Right lobe of liver (tissue), 6 donors: ENCODE measurements around the gene PAN3. TPM values are rescaled to one million over a fixed set of nuclear protein-coding genes. Genes with fewer than 3 reads are reported as not detected.

Experiments
- ATAC-seq, 4 donors: fragments of 200-7000 bp; cut with Tn5 transposase; one replicate each; pipeline ENCODE4 v1.9.1; 2020; ENCODE audit warnings: mild to moderate bottlenecking in 4 of 4, moderate library complexity in 4 of 4
- DNase-seq, 3 donors: peaks; one replicate each; pipeline ENCODE4 v3.0.0-alpha.2; 2020
- H3K27ac ChIP-seq, 3 donors: fragments of 200-600 bp; one replicate each; pipeline ENCODE4 v1.8.0; 2022
- H3K27me3 ChIP-seq, 2 donors: fragments of 200-600 bp; one replicate each; pipeline ENCODE4 v1.8.0; 2022
- H3K36me3 ChIP-seq, 4 donors: fragments of 200-600 bp; sonication (generic) in 1 of 4; one replicate each; pipeline versions ENCODE4 v1.5.1 to v1.8.0; 2017 to 2022; ENCODE audit warnings: control low read depth in 1 of 4
- H3K4me1 ChIP-seq, 4 donors: fragments of 200-600 bp; sonication (generic) in 1 of 4; one replicate each; pipeline versions ENCODE4 v1.5.1 to v1.8.0; 2017 to 2022; ENCODE audit warnings: control low read depth in 1 of 4
- H3K4me3 ChIP-seq, 3 donors: fragments of 200-600 bp; one replicate each; pipeline ENCODE4 v1.8.0; 2022
- H3K9me3 ChIP-seq, 4 donors: fragments of 200-600 bp; sonication (generic) in 1 of 4; one replicate each; pipeline versions ENCODE4 v1.5.1 to v1.8.0; 2017 to 2022; ENCODE audit warnings: control low read depth in 1 of 4
- CTCF ChIP-seq, 4 donors: fragments of 200-600 bp in 3 of 4; fragments of 450-650 bp in 1 of 4; IDR thresholded peaks; one replicate each; pipeline versions ENCODE4 v1.5.1 to v1.8.0; 2016 to 2022; ENCODE audit warnings: antibody characterized with exemption in 4 of 4, mild to moderate bottlenecking in 2 of 4
- POLR2A ChIP-seq: fragments of 450-650 bp; IDR thresholded peaks from one replicate; pipeline ENCODE4 v1.6.1; 2017; ENCODE audit warnings: antibody characterized with exemption, mild to moderate bottlenecking
- WGBS: methylation state at CpG from one replicate; pipeline ENCODE4 v1.1.6; 2018; ENCODE audit warnings: low coverage, low lambda C conversion rate; ENCODE audit not compliant: insufficient coverage; ENCODE audit errors: missing lambda C conversion rate; 5-methylcytosine and 5-hydroxymethylcytosine counted together
- intact Hi-C, 2 donors: fragments of 100-400 bp; cut with DNase I; formaldehyde crosslinking; loops; one replicate each; pipeline versions ENCODE4 v1.11.2 to v1.14.1; 2022
- total RNA-seq, 6 experiments: library from RNA; depleted of rRNA in 2 of 6; stranded (reverse); fragments of >200 nt in 2 of 6; fragmentation: NEBNext Ultra II Directional in 3 of 6; extraction: Animal tissue kit (Norgen Biotek cat#: 25700) in 3 of 6; gene quantifications; one replicate each; pipeline versions ENCODE4 v1.1.0 to v1.2.4, GENCODE V29; 2016 to 2023
- donor health status: DM: no; HTN: yes; CAD: no.
- donor health status: DM: no; HTN: no; CAD: no.
- donor health status: DM: no; HTN: no; CAD: no.
- donor health status: DM: no; HTN: yes; CAD: no.
- donor health status: DM: no; HTN: yes; CAD: no.

The PAN3 gene
- total RNA-seq, 6 experiments from 2014 or later, result 7.0 to 12.5 (median 10.2) TPM

- intact Hi-C loops, result no loop called here
- ATAC-seq, result no peak
- Histone ChIP-seq H3K4me1 (no peaks in the 10 kb centered on the region), H3K27me3 (no peaks in the 10 kb centered on the region), H3K36me3 (no peaks in the 10 kb centered on the region), H3K27ac (no peak overlapping the region), H3K9me3 (no peaks in the 10 kb centered on the region), H3K4me3 (no peak overlapping the region)
- 64% methylated on average over 11 of the region's 11 CpGs for WGBS
- DNase-seq, result no peak
- TF ChIP-seq CTCF (IDR thresholded peaks at IDR 0.05) (no peak), POLR2A (no peak)
Measured at GRCh38 chr13:28322256-28322905, 184.0 kb downstream of the PAN3 start.

- Histone ChIP-seq H3K9me3 (no peaks in the 10 kb centered on the region), H3K27ac (no peak overlapping the region), H3K4me3 (no peak overlapping the region), H3K36me3 (no peaks in the 10 kb centered on the region), H3K27me3 (no peaks in the 10 kb centered on the region), H3K4me1 (no peaks in the 10 kb centered on the region)
- ATAC-seq (peak; percentile 87 to 92 (median 90)), DNase-seq (peak in 1 of 3 donors; percentile 57)
- 2% methylated on average over 3 of the region's 4 CpGs for WGBS
- intact Hi-C loops, result no loop called here
- TF ChIP-seq CTCF (IDR thresholded peaks at IDR 0.05) (peak; percentile 74 to 82 (median 76)), POLR2A (no peak)
Measured at GRCh38 chr13:28324181-28324789, 185.9 kb downstream of the PAN3 start.

- no peak overlapping the region for H3K4me3 ChIP-seq
- H3K27ac ChIP-seq, result no peak overlapping the region
- no peaks in the 10 kb centered on the region for H3K36me3 ChIP-seq
- no peaks in the 10 kb centered on the region for H3K27me3 ChIP-seq
- TF ChIP-seq CTCF (IDR thresholded peaks at IDR 0.05) (no peak), POLR2A (no peak)
- intact Hi-C loops, result no loop called here
- no peak for ATAC-seq
- DNase-seq, result no peak
- no peaks in the 10 kb centered on the region for H3K4me1 ChIP-seq
- whole genome bisulfite sequencing, result 45% methylated on average over 2 of the region's 2 CpGs
- H3K9me3 ChIP-seq, result no peaks in the 10 kb centered on the region
Measured at GRCh38 chr13:28325022-28325421, 186.7 kb downstream of the PAN3 start.

GRCh38 chr13:28326056-28326455 lies 187.7 kb downstream of the PAN3 start:
- intact Hi-C loops, result no loop called here
- H3K27me3 ChIP-seq, result no peaks in the 10 kb centered on the region
- 70% methylated on average over 2 of the region's 2 CpGs for WGBS

More at GRCh38 chr13:28326056-28326455, 187.7 kb downstream of the PAN3 start:
- H3K27ac ChIP-seq, result no peak overlapping the region
- H3K4me3 ChIP-seq, result no peak overlapping the region
- DNase-seq (no peak), ATAC-seq (no peak)
- no peak for TF ChIP-seq POLR2A
- no peak for TF ChIP-seq CTCF (IDR thresholded peaks at IDR 0.05)
- no peaks in the 10 kb centered on the region for H3K36me3 ChIP-seq
- no peaks in the 10 kb centered on the region for H3K9me3 ChIP-seq
- H3K4me1 ChIP-seq, result no peaks in the 10 kb centered on the region
